Measurements from ENCODE around the gene WDR5B.
A peak's percentile ranks its signal among the peaks of the same experiment; 100 is the strongest.

Gene WDR5B

DNA sequence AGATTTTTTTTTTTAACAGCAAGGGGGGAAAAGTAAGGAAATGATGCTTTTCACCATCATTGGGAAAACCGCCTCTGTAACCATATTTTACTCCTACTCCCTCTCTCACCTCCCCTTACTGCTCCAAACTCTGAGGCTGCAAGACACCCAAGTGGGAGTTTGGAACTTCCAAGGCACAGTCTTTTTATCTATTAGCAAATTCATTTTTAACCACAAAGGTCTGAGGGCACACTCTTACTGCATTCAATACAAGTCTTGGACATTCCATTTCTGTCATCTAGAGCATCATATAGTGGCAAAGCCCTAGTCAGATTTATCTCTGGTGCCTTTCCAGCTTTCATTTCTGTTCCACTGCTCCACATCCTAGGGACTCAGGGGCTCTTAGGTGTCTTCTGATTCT lies 18.7 kb downstream of the WDR5B start:
- no peak overlapping the region for H3K4me3 ChIP-seq (ENCODE audit: low read depth, low read length)
- no peak for DNase-seq (ENCODE audit: low read depth)
- TF ChIP-seq CTCF (IDR thresholded peaks at IDR 0.05; ENCODE audit: insufficient read depth, low read depth, low read length, missing control alignments): no peak

DNA sequence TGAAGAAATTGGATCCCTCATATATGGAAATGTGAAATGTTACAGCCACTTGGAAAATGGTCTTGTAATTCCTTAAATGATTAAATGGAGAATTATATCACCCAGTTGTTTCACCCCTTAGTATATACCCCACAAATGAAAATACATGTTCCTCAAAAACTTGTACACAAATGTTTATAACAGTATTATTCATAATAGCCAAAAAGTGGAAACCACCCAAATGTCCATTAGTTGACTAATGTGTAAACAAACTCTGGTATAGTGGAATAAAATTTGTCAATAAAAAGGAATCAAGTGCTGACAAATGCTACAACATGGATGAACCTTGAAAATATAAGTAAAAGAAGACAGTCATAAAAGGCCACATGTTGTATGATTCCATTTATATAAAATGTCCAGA lies 19.4 kb downstream of the WDR5B start:
- TF ChIP-seq CTCF (IDR thresholded peaks at IDR 0.05; ENCODE audit: insufficient read depth, low read depth, low read length, missing control alignments): no peak
- no peak for DNase-seq (ENCODE audit: low read depth)
- no peak overlapping the region for H3K4me3 ChIP-seq (ENCODE audit: low read depth, low read length)

GRCh38 chr3:122395582-122395981 lies 20.3 kb downstream of the WDR5B start:
- TF ChIP-seq CTCF (IDR thresholded peaks at IDR 0.05; ENCODE audit: insufficient read depth, low read depth, low read length, missing control alignments): no peak
- H3K4me3 ChIP-seq (ENCODE audit: low read depth, low read length): no peak overlapping the region
- no peak for DNase-seq (ENCODE audit: low read depth)

GRCh38 chr3:122394173-122394572 lies 21.7 kb downstream of the WDR5B start:
- DNase-seq (ENCODE audit: low read depth): no peak
- TF ChIP-seq CTCF (IDR thresholded peaks at IDR 0.05; ENCODE audit: insufficient read depth, low read depth, low read length, missing control alignments): no peak

DNA sequence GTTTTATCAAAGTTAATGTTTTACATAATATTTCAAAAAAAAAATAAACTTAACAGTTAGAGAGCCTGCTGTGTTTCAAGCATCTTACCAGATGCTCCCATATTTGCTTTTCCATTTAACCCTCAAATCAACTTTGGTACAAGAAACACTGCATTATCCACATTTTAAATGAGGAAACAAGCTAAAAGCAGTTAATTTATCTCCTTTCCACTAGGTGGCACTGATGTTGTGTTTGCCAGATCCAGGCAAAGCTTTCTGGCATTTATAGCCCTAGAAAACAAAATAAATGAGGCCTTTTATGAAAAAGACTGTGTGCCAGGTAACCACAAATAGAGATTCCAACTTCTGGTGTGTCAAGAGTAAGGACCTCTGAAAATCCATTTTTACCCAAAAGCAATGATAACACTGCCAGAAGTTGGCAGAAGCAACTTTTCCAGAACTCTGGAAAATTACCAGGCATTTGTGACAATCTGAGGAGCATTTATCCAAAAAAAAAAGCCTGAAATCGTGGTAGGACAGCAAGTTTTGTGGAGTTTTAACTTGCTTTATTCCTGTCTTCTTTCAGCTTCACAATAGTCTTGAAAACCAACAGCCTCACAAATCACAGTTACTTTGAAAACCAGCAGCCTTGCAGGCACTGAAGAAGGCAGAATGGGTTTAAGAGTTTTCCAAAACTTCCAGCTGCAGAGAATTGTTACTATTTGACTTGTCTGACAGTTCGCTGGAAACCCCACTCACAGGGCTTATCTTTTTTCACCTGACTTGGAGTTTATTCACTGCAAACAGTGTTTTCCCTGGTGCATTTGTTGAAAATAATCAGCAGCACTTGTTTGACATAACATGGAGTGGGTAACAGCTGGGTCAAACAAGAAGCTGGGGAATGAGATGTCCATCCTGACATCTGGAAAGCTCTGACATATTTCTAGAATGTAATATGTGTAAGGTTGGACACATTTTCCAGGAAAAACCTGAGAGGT lies 22.7 kb downstream of the WDR5B start:
- DNase-seq (ENCODE audit: low read depth): peak; percentile 65
- peak; percentile 52 for TF ChIP-seq CTCF (IDR thresholded peaks at IDR 0.05; ENCODE audit: insufficient read depth, low read depth, low read length, missing control alignments)
- no peak overlapping the region for H3K4me3 ChIP-seq (ENCODE audit: low read depth, low read length)

More at GRCh38 chr3:122394173-122394572, 21.7 kb downstream of the WDR5B start:
- H3K4me3 ChIP-seq (ENCODE audit: low read depth, low read length): no peak overlapping the region

- TF ChIP-seq CTCF (IDR thresholded peaks at IDR 0.05; ENCODE audit: insufficient read depth, low read depth, low read length, missing control alignments): no peak
- no peak overlapping the region for H3K4me3 ChIP-seq (ENCODE audit: low read depth, low read length)
- DNase-seq (ENCODE audit: low read depth): no peak
These were observed 24.0 kb downstream of the WDR5B start for GRCh38 chr3:122391681-122392446.
